Stimulated activated CD8-positive, alpha-beta memory T cell treated with anti-CD3 and anti-CD28 coated beads, Interleukin-4, amount 100 ng/mL, for 24 hours (primary cell): ENCODE results near the gene TUB.

Experiments
- DNase-seq: peaks from one replicate; pipeline ENCODE4 v3.0.0-alpha.2; 2020; ENCODE audit warnings: low read depth

TUB gene

DNA sequence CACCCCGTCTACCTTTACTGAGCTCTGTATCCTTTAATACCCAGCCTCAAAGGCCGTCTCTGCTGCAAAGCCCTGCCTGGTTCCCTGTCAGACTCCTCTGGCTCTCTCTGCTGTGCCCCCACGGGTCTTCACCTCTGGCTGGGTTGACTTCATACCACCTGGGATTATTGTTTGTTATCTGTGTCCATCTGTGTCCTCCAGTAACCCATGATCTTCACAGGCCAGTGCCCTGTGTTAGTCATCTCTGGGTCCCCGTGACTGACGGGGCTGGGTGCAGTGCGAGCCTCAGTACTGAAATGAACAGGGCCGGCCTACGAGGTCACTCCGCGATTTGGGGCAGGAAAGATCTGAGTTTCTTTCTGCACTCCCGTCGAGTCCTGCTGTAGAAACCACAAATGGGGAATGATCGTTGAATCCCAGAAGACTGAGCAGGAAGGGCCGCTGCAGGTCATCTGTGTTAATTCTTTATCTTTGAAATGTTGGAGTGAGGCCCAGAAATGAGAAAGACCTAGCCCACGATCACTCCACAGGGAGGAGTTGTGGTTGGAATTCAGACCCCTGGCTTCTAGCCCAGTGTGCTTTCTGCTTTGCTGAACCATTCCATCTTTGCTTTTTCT lies 12.3 kb upstream of the TUB start:
- no peak for DNase-seq

DNA sequence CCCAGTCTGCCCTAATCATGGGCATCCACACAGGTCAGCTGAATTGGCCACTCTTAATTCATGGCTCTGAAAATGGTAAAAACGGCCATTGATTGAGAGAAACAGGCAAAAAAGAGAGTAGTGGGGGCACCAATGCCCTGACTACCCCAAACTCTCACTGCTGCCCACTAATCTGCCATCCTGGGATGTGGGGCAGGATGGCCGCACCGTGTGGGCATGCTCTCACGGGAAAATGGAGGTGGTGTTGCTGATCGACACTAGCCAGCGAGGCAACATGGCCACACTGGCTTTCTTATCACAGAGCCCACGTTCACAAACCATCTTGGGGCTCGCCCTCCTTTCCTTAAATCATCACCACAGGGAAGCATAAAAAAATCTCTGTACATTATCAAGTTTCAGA lies 11.2 kb upstream of the TUB start:
- no peak for DNase-seq

DNA sequence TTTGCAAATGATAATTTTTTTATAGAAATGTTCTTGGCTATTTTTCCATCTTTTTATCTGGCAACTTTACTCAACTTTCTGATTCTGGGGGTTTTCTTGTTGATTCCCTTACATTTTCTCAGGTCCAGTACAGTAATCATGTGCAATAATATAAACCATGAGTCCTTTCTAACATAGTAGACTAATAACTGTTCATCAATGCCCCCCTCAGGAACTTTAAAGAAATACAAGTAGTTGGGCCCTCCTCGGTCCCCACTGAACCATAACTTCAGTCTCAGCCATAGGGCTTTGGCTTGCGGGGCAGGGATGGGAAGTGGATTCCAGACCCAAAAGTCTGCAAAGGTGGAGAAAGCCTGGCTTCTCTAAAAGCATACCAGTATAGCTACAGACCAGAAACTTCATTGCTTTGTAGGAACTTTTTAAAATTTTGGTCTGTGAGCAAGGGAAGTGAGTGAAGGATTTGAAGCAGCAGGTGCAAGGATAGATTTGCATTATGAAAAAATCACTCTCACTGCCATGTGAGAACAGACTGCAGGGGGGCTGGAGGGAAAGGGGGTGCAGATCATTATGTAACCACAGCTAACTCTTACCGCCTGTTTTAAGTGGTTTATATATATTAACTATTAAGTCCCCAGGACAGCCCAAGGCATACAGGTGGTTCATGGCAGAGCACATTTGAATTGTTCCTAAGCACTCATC lies 10.4 kb upstream of the TUB start:
- DNase-seq: no peak

DNA sequence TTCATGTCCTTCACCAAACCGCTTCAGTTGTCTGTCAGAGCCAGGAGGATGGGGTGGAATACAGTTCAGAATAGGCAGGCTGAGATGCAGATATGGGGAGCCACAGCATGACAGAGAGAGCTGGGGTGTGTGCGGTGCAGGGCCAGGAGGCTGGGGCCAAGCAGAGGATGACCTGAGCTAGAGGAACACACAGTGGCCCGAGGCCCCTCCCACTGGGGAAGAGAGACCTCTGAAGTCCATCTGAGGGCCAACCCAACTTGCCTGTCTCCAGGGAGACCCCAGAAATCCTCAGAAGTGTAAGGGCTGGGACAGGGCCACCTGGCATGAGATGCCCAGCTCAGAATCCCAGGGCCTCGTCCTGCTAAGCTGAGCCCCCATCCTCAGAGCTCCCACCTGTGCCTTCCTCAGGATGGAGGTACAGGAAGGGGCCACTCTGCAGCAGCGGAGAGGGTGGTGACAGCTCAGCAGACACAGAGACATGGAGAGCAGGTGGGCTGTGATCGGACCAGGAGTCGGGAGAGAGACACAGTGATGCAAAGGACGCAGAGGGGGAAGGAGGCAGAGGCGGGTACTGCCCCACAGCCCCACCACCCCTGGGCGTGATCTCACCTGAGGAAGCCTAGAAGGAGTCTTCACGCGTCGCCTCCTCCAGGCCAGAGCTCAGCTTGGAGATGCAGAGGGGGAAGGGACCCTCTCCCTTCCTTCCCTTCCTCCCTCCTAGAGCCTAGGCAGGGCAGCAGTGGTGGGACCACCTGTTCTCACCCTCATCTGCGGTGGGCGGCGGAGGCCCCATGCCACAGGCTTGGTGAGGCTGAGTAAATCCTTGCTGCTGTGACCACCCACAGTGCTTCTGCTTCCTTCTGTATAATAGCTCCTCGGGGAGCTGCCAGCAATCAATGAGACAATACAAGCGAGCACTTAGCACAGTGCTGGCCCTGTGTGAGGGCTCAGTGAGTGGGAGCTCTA lies 9.1 kb upstream of the TUB start:
- DNase-seq: no peak

DNA sequence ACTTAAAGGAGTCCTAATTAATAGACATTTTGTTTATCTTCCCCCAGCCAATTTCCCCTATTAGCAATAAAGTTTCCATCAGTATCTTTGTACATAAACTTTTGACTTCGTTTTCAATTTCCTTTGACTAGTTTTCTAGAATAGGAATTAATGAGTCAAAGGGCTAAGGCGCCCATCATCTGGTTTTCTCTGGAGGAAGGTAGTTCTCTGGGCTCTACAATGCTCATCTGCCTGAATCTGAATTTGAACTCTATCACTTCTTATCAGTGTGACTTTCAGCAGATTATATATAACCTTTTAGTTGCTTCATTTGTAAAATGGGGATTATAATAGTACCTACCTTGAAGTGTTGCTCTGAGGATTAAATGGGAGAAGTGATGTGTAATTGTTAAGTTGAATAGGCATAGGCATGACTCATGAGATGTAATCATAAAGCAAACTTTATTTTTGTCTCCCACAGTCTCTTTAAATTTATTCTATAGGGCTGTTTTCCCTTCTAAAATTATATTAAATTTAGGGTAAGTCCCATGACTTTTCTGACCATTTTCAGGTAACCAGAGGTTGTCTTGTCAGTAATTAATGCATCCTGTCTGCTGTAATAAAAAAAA lies 5.8 kb upstream of the TUB start:
- no peak for DNase-seq

DNA sequence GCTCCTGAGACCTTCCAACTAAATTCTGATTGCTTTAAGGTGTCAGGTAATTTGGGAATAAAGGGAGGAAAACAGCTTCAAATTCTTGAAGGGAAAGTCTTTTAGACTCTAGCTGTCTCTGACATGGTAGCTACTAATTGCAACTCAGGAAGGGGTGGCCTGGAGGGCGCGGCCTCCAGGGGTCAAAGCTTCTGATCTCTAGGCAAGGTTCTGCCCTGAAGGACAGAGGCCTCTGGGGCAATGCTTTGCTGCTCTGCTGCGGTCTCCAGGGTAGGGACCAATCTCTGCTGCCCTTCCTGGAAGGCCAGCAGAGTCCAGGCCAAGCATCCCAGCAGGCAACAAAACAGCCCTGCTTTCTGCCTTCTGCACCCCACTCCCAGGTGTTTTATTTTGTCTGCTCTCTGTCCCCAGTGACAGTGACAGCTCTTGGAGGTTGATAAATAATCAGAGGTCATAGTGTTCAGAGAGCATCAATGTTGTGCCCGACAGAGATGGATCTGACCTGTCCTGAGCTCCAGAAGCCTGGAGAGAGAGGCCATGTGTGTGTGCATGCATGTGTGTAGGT lies 1.8 kb upstream of the TUB start:
- DNase-seq: no peak

DNA sequence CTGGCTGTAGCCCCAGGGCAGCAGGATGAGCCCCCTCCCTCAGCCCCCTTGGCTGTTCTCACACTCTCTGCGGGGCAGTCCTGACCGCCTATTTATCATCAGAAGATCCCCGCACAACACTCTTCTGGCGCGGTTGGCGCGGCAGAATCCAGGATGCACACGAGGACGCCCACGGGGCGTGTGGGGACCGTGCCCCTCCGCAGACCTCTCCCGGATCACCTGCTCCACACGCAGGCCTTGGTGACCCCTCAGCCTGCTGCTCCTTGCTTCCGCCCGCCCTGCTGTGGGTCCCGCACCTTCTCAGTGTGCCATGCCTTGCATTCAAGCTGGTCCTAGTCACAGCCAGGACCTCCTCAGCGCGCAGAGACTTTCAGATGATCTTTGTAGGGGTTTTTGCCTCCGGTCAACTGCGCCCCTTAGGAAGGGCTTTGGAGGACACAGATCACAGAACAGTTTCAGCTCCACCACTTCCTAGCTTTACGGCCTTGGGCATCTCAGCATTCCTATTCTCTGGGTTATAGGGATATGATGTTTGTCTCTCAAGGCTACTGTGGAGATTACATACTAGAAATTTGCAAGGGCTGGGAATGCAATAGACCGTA lies 841 bp upstream of the TUB start:
- DNase-seq: no peak

DNA sequence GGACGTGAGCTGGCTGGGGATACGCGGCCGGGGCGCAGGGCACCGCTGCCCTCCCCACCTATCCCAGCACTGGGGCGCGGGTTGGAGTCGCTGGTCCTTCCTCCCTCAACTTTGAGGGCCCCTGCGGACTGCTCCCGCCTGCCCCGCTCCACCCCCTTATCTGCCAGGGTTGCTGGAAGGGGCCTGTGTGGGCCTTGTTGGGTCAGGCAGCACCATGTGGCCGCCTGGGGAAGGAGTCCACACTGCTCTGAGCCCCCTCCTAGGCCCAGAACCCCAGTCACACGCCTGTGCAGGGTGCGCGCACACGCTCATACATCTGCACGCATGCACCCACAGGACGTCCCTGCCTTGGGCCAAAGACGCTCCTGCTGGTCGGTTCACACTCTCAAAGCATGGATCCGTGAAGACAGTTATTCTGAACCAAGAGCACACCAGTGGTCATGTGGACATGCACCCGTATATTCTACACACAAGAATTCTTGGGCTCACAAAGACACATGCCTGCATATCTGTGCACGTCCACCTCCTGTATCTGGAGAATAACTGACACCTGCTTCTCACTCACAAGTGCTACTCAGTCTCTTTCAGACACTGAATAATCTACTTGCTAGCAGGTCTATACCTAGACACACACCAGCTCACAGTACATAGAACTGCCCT lies 710 bp downstream of the TUB start:
- DNase-seq: no peak

DNA sequence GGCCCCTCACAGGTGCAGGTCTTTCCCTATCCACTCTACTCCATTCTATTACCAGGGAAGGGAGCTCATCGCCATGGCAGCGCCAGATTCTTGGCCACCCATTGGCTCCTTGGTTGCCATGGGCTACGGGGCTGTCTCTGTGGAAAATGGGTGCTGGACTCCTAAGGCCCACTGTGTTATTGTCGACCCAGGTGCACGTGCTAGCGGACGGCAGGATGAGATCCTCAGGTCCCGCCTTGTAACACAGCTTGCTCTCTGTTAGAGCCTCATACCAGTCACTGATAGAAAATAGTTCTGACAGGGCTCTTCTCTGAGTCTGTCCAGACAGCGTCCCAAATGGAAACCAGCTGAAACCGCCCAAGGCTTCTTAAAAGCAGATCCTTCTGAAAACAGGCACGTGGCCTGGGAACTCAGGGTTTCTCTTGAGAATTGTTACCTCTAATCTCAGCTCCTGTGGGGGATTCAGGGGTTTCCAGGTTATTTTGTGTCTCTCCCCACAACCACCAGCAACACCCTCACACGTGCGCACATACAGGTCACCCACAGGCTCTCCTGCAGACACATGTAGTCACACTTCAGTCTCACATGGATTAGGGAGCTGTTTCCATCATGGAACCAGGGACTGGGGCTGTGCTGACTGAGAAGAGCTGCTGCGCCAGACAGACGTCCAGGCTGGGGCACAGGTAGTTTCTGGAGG lies 1.5 kb downstream of the TUB start:
- DNase-seq: no peak

DNA sequence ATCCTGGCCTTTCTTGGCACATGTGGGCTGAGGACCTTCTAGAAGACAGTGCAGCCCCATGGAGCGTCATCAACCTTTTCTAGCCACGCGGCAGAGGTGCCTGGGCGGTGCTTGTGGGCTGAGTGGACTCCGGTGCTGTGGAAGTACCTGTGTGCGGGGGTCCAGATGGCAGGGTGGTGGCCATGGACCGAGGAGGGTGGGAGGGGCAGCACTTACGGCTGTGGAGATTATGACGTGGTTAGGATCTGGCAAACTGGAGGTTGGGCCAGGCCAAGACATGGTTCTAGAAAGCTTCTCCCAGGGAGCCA lies 2.0 kb downstream of the TUB start:
- no peak for DNase-seq

DNA sequence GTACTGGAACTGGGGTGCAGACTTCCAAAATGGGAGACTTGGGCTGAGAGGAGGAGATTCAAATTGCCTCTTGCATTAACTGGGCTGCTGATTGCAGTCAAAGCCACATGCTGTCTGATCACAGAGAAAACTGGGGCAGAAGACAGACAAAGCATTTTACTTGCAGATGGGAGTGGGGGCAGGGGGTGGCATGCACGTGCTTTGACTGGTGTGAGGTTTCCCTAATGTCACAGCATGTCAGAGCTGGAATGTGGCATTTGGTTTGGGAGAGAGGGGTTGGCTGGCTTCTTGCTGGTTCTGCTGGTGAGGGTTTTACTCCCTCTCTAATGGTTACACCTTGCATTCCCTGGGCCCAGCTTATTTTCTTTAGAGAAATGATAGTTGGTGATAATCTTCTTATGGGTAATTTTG lies 2.9 kb downstream of the TUB start:
- no peak for DNase-seq

DNA sequence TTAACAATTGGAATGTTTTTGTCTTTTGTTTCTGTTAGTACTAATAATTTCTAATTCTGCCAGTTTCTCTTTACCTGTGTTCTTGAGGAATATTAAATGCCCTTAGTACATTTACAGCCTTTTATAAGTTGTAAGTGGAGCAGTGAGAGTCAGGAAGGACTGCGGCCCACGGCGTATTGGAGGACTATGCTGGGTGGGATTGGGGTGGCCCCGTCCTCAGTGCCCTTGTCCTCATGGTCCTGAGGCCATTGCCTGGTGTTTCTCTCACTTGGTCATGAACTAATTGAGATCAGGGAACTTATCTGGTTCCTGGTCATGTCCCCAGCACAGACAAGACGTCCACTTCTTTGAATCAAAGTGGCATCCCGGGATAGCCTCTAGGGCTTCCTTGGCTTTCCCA lies 3.3 kb downstream of the TUB start:
- no peak for DNase-seq

DNA sequence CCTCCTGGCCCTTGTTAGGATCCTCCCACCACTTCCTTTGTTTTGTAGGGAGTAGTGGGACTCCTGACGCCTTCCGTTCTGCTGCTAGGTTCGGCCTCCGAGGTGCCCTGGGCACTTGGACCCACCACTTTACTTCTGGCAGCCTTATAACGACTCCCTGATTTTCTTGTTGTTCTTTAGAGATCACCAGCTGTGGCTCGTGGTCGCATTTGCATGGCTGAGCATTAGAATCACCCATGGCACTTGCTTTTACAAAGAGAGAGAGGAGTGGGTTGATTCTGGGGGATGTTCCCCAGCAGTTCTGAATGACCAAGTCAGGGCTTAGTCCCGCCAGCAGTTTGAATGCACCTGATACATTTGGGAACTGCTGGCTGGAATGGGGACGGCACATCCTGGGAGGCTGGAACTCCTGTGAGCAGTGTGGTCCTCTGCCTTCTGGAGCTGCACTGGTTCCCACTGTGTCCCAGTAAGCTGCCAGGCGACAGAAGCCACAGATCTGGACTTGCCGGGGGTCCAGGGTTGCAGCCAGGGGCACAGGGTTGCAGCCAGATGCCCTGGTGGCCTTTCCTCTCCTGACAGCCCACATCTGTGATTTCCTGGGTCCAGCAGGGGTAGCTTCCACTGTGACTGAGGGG lies 4.1 kb downstream of the TUB start:
- DNase-seq: no peak

DNA sequence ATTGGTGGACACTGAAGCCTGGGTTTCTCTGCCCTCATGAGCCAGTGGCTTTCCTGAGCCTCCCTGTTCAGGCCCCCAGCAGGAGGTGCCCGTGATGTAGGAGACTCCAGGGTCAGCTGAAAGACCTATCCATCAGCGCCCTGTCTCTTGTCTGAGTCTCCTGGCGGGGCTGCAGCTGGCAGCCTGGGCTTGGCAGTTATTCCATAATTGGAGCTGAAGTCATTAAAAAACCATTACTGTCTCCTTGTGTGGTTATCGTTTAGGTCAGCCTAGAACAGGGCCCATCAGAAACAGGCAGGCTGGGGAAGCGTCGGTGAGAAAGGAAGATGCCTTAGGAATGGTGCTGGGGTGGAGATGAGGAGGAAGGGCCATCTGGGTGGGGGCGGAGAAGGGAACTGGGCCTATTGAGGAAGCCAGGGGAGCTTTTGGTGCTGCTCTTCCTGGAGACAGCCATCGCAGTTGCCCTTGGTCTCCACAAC lies 5.0 kb downstream of the TUB start:
- DNase-seq: no peak

DNA sequence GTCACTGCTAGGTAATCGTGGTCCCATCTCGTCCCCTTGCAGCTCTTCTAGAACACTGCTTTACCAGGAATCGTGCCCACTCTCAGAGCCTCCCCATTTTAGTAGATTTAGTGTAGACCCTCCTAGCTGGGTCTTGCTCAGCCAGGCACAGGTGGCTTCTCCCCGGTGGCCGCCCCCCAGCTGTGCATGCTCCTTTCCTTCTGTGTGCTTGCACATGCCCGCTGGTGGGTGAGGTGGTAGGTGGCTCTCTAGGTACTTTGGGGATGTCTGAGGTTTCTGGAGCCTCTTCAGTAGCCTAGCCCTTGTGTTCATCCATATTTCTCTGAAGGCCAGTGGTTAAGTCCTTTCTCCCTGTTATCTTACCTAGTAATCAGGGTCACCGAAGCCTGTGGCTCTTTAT lies 5.6 kb downstream of the TUB start:
- DNase-seq: no peak

DNA sequence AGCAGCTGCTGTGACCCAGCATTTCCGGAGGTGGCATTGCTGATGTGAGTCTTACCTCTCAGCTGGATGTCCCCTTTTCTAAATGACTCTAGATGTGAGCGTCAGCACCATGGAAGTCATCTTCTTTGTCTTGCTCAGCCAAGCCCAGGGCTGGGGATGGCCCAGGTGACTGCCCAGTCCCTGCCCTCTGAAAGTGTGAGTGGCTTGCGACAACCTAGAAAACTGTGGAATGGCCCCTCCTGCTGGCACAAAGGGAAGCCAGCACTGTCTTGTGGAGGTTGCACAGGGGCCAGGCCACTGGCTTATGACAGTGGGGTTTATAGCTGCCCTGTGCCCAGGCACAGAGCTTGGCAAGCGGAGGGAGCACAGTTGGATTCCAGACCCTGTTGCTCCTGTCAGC lies 6.2 kb downstream of the TUB start:
- no peak for DNase-seq

DNA sequence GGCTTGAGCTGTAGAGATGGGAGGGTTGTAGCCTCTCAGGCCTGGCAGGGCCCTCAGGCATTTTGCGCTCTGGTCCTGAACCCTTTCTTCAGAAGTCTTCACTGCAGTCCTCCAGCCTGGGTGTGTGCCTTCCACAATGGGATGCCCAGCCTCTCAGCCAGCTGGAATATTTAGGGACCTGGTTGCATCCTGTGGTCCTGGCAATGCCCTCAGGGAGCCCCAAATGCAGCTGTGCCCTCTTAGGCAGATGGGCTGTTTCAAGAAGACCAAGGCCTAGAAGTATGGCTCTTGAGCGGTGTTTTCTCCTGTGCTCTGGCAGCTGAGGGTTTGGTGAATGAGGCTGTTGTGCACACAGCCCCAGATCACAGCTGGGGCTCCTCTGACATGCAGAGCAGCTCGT lies 6.7 kb downstream of the TUB start:
- DNase-seq: no peak

DNA sequence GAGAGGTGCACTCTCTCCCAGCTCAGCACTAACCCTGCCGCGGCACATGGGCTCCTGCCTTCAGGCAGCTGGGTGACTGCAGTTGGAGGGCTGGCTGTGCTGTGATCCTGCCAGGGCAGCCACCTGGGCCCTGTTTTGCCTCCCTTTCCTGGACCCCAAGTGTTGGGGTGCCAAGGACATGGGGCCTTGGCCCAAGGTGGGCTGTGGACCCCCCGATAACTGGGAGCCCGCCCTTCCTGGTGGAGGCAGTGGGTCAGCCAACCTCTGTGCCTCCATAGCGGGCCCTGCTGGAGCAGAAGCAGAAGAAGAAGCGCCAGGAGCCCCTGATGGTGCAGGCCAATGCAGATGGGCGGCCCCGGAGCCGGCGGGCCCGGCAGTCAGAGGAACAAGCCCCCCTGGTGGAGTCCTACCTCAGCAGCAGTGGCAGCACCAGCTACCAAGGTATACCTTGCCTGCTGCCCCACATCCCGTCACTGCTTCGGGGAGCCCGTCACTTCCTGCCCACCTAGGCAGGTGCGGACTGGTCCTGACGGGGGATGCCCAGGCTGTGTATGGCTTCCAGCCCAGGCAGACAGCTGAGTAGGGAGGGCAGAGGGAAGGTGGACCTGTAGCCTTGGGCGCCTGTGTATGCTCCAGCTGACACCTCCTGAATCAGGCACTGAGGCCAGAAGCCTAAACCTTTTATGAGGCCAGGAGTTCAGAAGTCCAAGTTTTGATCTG lies 8.9 kb downstream of the TUB start:
- DNase-seq: no peak

DNA sequence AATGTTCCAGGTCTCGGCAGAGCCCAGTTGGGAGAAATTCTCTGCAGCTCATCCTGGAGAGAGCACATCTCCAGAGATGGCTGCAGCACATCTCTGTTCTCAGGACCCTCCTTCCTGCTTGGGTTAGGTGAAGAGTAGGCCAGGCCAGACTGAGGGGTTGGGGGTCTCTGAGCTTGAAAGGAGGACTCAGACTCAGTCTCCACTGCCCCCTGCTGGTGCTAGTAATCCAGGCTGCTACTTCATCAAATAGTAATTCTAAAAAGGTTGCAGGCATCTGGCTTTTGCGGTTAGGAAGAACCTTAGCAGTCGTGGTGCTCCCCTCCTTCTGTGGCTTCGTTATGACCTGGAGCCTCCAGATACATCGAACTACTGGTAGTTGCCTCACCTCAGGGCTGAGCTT lies 9.7 kb downstream of the TUB start:
- DNase-seq: peak; percentile 10

DNA sequence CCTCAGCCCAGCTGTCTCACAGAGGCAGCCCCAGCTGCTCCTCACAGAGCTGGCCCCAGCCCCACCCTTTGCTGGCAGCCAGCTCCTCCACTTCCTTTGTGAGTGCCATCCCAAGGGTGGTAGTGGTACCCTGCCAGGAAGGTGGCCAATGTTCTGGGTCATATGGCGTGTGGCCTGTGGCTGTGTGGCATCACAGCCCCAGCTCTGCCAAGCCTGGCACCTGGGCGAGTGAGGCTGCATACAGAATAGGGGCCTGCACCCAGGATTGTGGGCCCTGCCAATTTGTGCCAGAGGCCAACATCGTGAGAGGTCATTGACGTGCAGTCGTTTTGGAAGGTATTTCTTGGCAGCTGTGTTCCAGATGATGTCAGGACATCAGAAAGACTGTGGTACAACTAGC lies 10.7 kb downstream of the TUB start:
- no peak for DNase-seq
